Neutrophil (primary cell): Measurements from ENCODE around the gene VPS26B.
A peak's percentile ranks its signal among the peaks of the same experiment; 100 is the strongest.

Experiments used
- H3K27ac ChIP-seq: fragments of 200-600 bp; sonication (generic); 2 replicates; pipeline ENCODE4 v1.5.1; 2016; ENCODE audit warnings: mild to moderate bottlenecking, moderate library complexity
- H3K27me3 ChIP-seq: fragments of 200-600 bp; sonication (generic); 2 replicates; pipeline ENCODE4 v1.6.0; 2016; ENCODE audit warnings: mild to moderate bottlenecking
- H3K36me3 ChIP-seq: fragments of 200-600 bp; sonication (generic); 2 replicates; pipeline ENCODE4 v1.5.1; 2017
- H3K4me1 ChIP-seq, 2 experiments: fragments of 200-600 bp in 1 of 2; sonication (generic) in 1 of 2; 1 replicate in 1 of 2; 2 replicates in 1 of 2; pipeline versions ENCODE4 v1.5.1 to v1.6.1; 2013 to 2016; ENCODE audit warnings: low read depth in 1 of 2, low read length in 1 of 2, mild to moderate bottlenecking in 1 of 2, moderate library complexity in 1 of 2; ENCODE audit not compliant: control insufficient read depth in 1 of 2, insufficient read depth in 1 of 2
- H3K4me3 ChIP-seq, 2 experiments: fragments of 200-600 bp in 1 of 2; sonication (generic) in 1 of 2; 1 replicate in 1 of 2; 2 replicates in 1 of 2; pipeline ENCODE4 v1.5.1; 2013 to 2016; ENCODE audit warnings: low read depth in 1 of 2, low read length in 1 of 2, mild to moderate bottlenecking in 1 of 2, moderate library complexity in 1 of 2
- H3K9me3 ChIP-seq: fragments of 200-600 bp; sonication (generic); 2 replicates; pipeline ENCODE4 v1.5.1; 2016
- CTCF ChIP-seq: fragments of 200-600 bp; sonication (generic); IDR thresholded peaks from 2 replicates; pipeline ENCODE4 v1.5.1; 2016; ENCODE audit warnings: antibody characterized with exemption

The VPS26B gene

GRCh38 chr11:134246678-134247077 lies 22.2 kb downstream of the VPS26B start:
- no peak overlapping the region for H3K27ac ChIP-seq
- peaks cover 34 to 37% of the 10 kb centered on the region in 2 experiments for H3K4me1 ChIP-seq
- TF ChIP-seq CTCF: no peak
- H3K4me3 ChIP-seq: no peak overlapping the region
- no peaks in the 10 kb centered on the region for H3K9me3 ChIP-seq
- H3K27me3 ChIP-seq: no peaks in the 10 kb centered on the region
- H3K36me3 ChIP-seq: peaks cover 79% of the 10 kb centered on the region

- no peaks in the 10 kb centered on the region for H3K27me3 ChIP-seq
- no peak for TF ChIP-seq CTCF
- H3K4me3 ChIP-seq: no peak overlapping the region
- H3K27ac ChIP-seq: no peak overlapping the region
- H3K36me3 ChIP-seq: peaks cover 62% of the 10 kb centered on the region
- H3K4me1 ChIP-seq: peaks cover 37 to 38% of the 10 kb centered on the region in 2 experiments
- no peaks in the 10 kb centered on the region for H3K9me3 ChIP-seq
Measured at GRCh38 chr11:134248910-134249480, 24.5 kb downstream of the VPS26B start.

- peaks cover 50 to 51% of the 10 kb centered on the region in 2 experiments for H3K4me1 ChIP-seq
- no peaks in the 10 kb centered on the region for H3K27me3 ChIP-seq
- H3K4me3 ChIP-seq: no peak overlapping the region
- H3K36me3 ChIP-seq: peaks cover 49% of the 10 kb centered on the region
- H3K9me3 ChIP-seq: no peaks in the 10 kb centered on the region
- no peak for TF ChIP-seq CTCF
- H3K27ac ChIP-seq: peak overlapping the region; percentile 63
Measured at GRCh38 chr11:134250246-134250645, 25.8 kb downstream of the VPS26B start.

GRCh38 chr11:134250675-134251074 lies 26.2 kb downstream of the VPS26B start:
- Histone ChIP-seq H3K27me3 (no peaks in the 10 kb centered on the region), H3K36me3 (peaks cover 45% of the 10 kb centered on the region), H3K4me3 (no peak overlapping the region), H3K9me3 (no peaks in the 10 kb centered on the region), H3K4me1 (peaks cover 54 to 55% of the 10 kb centered on the region in 2 experiments), H3K27ac (peak overlapping the region; percentile 63)
- TF ChIP-seq CTCF: no peak

GRCh38 chr11:134252346-134253187 lies 28.1 kb downstream of the VPS26B start:
- no peak for TF ChIP-seq CTCF
- H3K36me3 ChIP-seq: peaks cover 37% of the 10 kb centered on the region
- peak overlapping the region; percentile 63 for H3K27ac ChIP-seq
- H3K4me3 ChIP-seq: peak overlapping the region; percentile 85 to 87
- no peaks in the 10 kb centered on the region for H3K27me3 ChIP-seq
- peaks cover 69% of the 10 kb centered on the region in 2 experiments for H3K4me1 ChIP-seq
- no peaks in the 10 kb centered on the region for H3K9me3 ChIP-seq
